ENCODE data around the gene L3HYPDH.
A peak's percentile ranks its signal among the peaks of the same experiment; 100 is the strongest.
"Not testable (repeated sequence)": the region's sequence is repeated elsewhere in the genome, so short reads cannot be mapped to it uniquely, and the experiment has no call there.

L3HYPDH gene

GRCh38 chr14:59478540-59478939 is 5.7 kb downstream of the L3HYPDH start:
- DNase-seq (ENCODE audit: low read depth in 1 of 2, low spot score in 1 of 2), result no peak

GRCh38 chr14:59475709-59476108 is 8.5 kb downstream of the L3HYPDH start:
- DNase-seq (ENCODE audit: low read depth in 1 of 2, low spot score in 1 of 2), result no peak

GRCh38 chr14:59474172-59474571 is 10.0 kb downstream of the L3HYPDH start:
- no peak for DNase-seq (ENCODE audit: low read depth in 1 of 2, low spot score in 1 of 2)

- DNase-seq (ENCODE audit: low read depth in 1 of 2, low spot score in 1 of 2), result no peak
Observed at GRCh38 chr14:59465316-59466135, 18.7 kb downstream of the L3HYPDH start, which contains the start of gene GPR135. TSS of gene GPR135 (minus strand) at chr14:59465380. CDS start at chr14:59465226, 154 bp downstream.

- DNase-seq (ENCODE audit: low read depth in 1 of 2, low spot score in 1 of 2), result peak; percentile 15 to 31
Observed at GRCh38 chr14:59464486-59465315, 19.5 kb downstream of the L3HYPDH start.

GRCh38 chr14:59463787-59464485 is 20.3 kb downstream of the L3HYPDH start:
- DNase-seq (ENCODE audit: low read depth in 1 of 2, low spot score in 1 of 2), result peak in 1 of 2 donors; percentile 13

- no peak for DNase-seq (ENCODE audit: low read depth in 1 of 2, low spot score in 1 of 2)
Observed at GRCh38 chr14:59461891-59462290, 22.3 kb downstream of the L3HYPDH start.

GRCh38 chr14:59460378-59460777 is 23.8 kb downstream of the L3HYPDH start:
- no peak for DNase-seq (ENCODE audit: low read depth in 1 of 2, low spot score in 1 of 2)

- DNase-seq (ENCODE audit: low read depth in 1 of 2, low spot score in 1 of 2), result no peak
Observed at GRCh38 chr14:59458486-59458885, 25.7 kb downstream of the L3HYPDH start.

- DNase-seq (ENCODE audit: low read depth in 1 of 2, low spot score in 1 of 2), result no peak
Observed at GRCh38 chr14:59455411-59455810, 28.8 kb downstream of the L3HYPDH start.

GRCh38 chr14:59454139-59454538 is 30.1 kb downstream of the L3HYPDH start:
- no peak for DNase-seq (ENCODE audit: low read depth in 1 of 2, low spot score in 1 of 2)

GRCh38 chr14:59451849-59452248 is 32.4 kb downstream of the L3HYPDH start:
- DNase-seq (ENCODE audit: low read depth in 1 of 2, low spot score in 1 of 2), result no peak

GRCh38 chr14:59450716-59451115 is 33.5 kb downstream of the L3HYPDH start:
- DNase-seq (ENCODE audit: low read depth in 1 of 2, low spot score in 1 of 2), result no peak

- not testable (repeated sequence) for DNase-seq (ENCODE audit: low read depth in 1 of 2, low spot score in 1 of 2)
Observed at GRCh38 chr14:59448673-59449072, 35.5 kb downstream of the L3HYPDH start.

GRCh38 chr14:59439256-59439965 is 44.8 kb downstream of the L3HYPDH start:
- no peak for DNase-seq (ENCODE audit: low read depth in 1 of 2, low spot score in 1 of 2)

GRCh38 chr14:59438195-59438647 is 46.0 kb downstream of the L3HYPDH start:
- no peak for DNase-seq (ENCODE audit: low read depth in 1 of 2, low spot score in 1 of 2)

GRCh38 chr14:59435987-59436386 is 48.2 kb downstream of the L3HYPDH start:
- DNase-seq (ENCODE audit: low read depth in 1 of 2, low spot score in 1 of 2), result no peak

- no peak for DNase-seq (ENCODE audit: low read depth in 1 of 2, low spot score in 1 of 2)
Observed at GRCh38 chr14:59435101-59435500, 49.1 kb downstream of the L3HYPDH start.

- no peak for DNase-seq (ENCODE audit: low read depth in 1 of 2, low spot score in 1 of 2)
Observed at GRCh38 chr14:59429790-59430189, 54.4 kb downstream of the L3HYPDH start.

- no peak for DNase-seq (ENCODE audit: low read depth in 1 of 2, low spot score in 1 of 2)
Observed at GRCh38 chr14:59428581-59429012, 55.6 kb downstream of the L3HYPDH start.

Measured in activated T-helper 1 cell treated with anti-CD3 and anti-CD28 coated beads, Interleukin-2, amount 50 U/mL, for 16 hours (primary cell).